ENCODE data around the gene MYO1D.

DNA sequence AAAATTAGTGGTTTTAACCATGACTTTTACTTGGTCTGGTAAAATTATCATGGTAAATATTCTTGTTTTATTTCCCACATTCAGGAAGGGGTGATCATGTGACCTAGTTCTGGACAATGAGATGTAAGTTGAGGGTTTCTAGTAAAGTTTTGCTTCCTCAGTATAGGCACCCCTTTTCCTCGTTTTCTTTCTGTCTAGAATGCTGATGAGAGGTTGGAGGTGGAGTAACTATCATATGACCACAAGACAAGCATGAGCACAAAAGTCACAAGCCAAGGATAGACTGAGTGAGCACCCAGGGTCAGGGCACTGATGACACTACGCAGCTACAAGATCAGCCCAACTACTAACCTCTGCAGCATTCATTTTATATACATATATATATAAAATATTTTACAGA is 53.9 kb downstream of the MYO1D start:
- TF ChIP-seq ESRRG (CRISPR knock-in tag; IDR thresholded peaks at IDR 0.05) (no peak), ZFP3 (CRISPR knock-in tag; IDR thresholded peaks at IDR 0.05) (no peak), ZC3H10 (CRISPR knock-in tag; IDR thresholded peaks at IDR 0.05) (no peak), ARNTL (CRISPR knock-in tag; IDR thresholded peaks at IDR 0.05; ENCODE audit: borderline replicate concordance, low read depth) (no peak), BACH2 (CRISPR knock-in tag; IDR thresholded peaks at IDR 0.05; ENCODE audit: borderline replicate concordance) (no peak), TCF4 (CRISPR knock-in tag; IDR thresholded peaks at IDR 0.05; ENCODE audit: borderline replicate concordance) (no peak), RARB (CRISPR knock-in tag; IDR thresholded peaks at IDR 0.05) (no peak), CSDC2 (CRISPR knock-in tag; IDR thresholded peaks at IDR 0.05) (no peak), GLIS3 (CRISPR knock-in tag; IDR thresholded peaks at IDR 0.05) (no peak), CREB5 (CRISPR knock-in tag; IDR thresholded peaks at IDR 0.05; ENCODE audit: low read depth) (no peak)
- TF ChIP-seq, protein P1, sequence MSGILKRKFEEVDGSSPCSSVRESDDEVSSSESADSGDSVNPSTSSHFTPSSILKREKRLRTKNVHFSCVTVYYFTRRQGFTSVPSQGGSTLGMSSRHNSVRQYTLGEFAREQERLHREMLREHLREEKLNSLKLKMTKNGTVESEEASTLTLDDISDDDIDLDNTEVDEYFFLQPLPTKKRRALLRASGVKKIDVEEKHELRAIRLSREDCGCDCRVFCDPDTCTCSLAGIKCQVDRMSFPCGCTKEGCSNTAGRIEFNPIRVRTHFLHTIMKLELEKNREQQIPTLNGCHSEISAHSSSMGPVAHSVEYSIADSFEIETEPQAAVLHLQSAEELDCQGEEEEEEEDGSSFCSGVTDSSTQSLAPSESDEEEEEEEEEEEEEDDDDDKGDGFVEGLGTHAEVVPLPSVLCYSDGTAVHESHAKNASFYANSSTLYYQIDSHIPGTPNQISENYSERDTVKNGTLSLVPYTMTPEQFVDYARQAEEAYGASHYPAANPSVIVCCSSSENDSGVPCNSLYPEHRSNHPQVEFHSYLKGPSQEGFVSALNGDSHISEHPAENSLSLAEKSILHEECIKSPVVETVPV (CRISPR knock-in tag; IDR thresholded peaks at IDR 0.05), result no peak
